A673 (cell line): ENCODE data around the gene KCNIP2.

Experiments used
- CTCF ChIP-seq: fragments of 300-800, 200-600 bp; sonication (generic); conservative IDR thresholded peaks from 2 replicates; pipeline ENCODE4 v1.5.1; 2017; ENCODE audit warnings: low read depth, mild to moderate bottlenecking, antibody characterized with exemption, low read length, moderate library complexity, mixed read lengths
- EZH2 ChIP-seq: fragments of 200-600 bp; sonication (generic); IDR thresholded peaks from 2 replicates; pipeline ENCODE4 v1.6.1; 2017; ENCODE audit warnings: borderline replicate concordance, low read depth, mild to moderate bottlenecking, mixed read lengths, antibody characterized with exemption, low read length; ENCODE audit not compliant: poor library complexity, severe bottlenecking

GRCh38 chr10:101832325-101832771 lies 11.3 kb downstream of the KCNIP2 start:
- TF ChIP-seq CTCF (no peak), EZH2 (no peak)
